ENCODE measurements around the gene SF1.

SF1 gene

GRCh38 chr11:64801561-64802369 lies 23.4 kb upstream of the SF1 start:
- no peak for DNase-seq (ENCODE audit: low spot score)

GRCh38 chr11:64801158-64801464 lies 22.8 kb upstream of the SF1 start:
- DNase-seq (ENCODE audit: low spot score): no peak

- no peak for DNase-seq (ENCODE audit: low spot score)
Measured at GRCh38 chr11:64800303-64801157, 22.2 kb upstream of the SF1 start.

DNA sequence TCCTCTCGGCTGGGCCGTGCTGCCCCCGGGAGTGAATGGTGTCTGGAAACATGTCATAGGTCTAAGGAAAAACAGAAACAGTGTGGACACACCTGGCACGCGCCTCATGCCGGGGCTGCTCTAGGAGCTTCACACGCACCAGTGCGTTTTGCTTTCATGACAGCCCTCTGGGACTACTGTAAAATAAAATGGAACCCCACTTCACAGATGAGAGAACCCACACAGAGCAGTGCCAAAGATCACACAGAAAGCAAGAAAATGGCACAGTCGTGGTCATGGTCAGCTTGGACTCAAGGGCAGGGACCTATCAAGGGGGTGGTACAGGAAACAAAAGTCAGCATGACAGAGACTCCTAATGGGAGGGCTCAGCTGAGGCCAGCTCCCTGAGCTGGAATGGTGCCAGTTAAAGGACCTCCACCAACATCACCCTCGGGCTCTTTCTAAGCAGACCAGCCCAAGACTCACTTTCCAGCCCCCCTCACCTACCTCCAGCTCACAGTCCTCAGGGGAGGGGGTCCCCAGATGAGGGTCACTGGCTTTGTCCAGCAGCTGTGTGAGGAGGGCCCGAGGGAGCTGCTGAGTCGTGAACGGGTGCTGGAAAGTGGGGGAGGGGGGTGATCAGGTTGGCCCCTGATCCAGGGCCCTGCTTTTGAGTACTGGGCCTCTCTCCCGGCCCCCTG lies 21.4 kb upstream of the SF1 start:
- no peak for DNase-seq (ENCODE audit: low spot score)

DNA sequence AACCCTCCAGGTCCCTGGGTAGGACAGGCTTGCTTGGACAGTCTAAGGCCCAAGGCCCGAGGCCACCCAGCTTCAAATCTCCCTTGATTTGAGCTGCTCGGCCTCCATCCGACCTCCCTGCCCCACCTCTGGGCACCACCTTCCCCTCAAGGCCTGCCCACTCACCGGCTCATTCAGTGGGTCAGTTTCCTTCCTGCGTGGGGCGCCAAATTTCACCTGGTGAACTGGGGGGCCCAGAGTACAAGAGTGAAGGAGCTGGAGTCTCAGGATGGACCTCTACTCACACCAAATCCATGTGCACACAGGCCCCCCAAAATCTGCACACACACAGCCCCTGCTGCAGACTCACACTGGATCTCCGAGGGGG lies 20.9 kb upstream of the SF1 start:
- DNase-seq (ENCODE audit: low spot score): no peak

- no peak for DNase-seq (ENCODE audit: low spot score)
Measured at GRCh38 chr11:64796757-64797541, 18.6 kb upstream of the SF1 start.

- DNase-seq (ENCODE audit: low spot score): no peak
Measured at GRCh38 chr11:64796047-64796756, 17.9 kb upstream of the SF1 start.

- DNase-seq (ENCODE audit: low spot score): no peak
Measured at GRCh38 chr11:64794526-64794925, 16.2 kb upstream of the SF1 start.

DNA sequence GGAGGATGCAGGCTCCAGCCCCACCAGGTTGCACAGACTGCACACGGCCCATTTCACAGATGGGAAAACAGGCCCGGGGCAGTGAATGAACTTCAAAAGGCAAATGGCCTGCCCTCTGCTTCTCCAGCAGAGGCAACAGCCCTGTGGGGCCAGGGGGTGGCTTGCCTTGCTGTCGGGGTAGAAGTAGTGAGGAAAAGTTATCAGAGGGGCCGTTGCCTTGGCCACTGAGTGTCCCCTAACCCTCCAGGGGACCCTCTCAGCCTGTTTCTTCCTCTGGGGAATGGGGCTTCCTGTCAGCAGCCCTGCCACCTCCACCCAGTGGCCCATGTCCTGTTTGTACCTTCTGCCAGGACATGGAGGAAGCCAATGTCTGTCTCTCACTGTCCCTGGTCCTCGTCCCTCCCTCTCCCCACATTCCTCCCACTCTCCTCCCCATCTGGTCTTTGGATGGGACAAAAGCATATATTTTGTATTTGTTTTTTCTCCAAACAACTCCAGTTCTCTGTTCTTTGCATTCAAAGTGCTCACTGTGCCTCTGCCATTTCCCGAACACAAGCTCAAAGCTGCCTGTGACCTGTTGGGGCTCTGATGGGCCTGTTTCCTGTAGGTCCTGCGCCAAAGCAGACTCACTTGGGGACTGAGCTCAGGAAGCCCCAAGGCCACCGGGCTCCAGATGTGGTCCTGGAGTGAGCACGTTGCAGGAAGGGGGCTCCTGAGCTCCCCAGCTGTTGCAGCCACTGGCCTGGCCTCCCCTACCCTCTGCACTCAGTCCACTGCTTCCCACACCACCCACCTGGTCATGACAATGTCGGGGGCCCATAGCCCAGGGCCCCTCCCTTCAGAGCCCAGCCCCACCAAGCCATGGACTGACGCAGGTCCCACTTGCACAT lies 15.2 kb upstream of the SF1 start:
- no peak for DNase-seq (ENCODE audit: low spot score)

GRCh38 chr11:64792482-64792881 lies 14.1 kb upstream of the SF1 start:
- DNase-seq (ENCODE audit: low spot score): no peak

DNA sequence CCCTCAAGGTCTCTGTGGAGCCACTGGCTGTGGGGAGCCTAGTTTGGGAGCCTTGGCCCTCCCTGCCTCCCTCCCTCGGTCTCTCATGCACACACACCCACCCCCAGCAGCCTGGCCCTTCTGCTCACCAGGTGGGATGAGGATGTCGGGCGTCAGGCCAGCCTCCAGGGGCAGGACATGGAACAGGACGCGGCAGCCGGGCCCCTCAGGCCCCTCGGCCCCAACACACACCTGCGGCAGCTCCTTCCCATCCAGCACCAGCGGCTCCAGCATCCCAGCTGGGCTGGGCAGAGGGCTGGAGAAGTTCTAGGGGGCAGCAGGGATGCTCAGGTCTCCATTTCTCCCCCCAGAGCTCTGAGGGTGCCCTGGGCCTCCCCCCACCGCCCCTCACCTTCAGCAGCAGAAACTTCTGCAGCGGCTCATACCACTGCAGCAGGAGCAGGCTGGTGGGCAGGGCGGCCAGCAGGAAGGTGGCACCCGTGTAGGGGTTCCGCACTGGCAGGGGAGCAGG lies 13.5 kb upstream of the SF1 start:
- DNase-seq (ENCODE audit: low spot score): no peak

DNA sequence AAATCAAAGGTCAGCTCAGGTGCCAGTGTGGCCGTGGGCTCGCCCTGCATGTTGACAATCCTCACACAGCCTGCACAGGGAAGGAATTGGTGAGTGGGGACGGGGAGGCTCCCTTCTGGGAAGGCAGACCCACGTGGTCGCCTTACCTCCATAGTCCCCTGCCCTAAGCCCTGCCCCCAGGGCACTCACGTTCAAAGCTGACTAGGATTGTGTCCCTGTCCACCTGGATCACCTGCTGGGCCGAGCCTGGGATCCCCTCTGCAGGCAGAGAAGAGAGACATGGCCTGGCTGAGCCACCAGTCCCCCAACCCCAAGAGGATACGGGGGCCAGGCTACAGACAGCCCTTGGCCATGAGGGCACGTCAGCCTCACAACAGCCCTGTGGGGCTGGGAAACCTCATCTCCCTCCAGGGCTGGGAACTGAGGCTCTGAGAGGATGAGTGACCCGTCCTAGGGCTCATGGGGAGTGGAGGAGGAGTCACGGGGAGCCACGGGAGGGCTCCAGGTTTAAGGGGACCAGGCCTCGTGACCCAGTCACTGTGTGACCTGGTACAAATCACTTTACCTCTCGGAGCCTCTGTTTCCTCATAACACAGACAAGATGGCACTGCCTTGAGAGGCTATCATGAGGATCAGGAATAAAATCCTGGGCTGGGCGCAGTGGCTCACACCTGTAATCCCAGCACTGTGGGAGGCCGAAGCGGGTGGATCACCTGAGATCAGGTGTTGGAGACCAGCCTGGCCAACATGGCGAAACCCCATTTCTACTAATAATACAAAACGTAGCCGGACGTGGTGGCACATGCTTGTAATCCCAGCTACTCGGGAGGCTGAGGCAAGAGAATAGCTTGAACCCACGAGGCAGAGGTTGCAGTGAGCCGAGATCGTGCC lies 12.1 kb upstream of the SF1 start:
- DNase-seq (ENCODE audit: low spot score): no peak

GRCh38 chr11:64789331-64790204 lies 11.2 kb upstream of the SF1 start:
- no peak for DNase-seq (ENCODE audit: low spot score)

DNA sequence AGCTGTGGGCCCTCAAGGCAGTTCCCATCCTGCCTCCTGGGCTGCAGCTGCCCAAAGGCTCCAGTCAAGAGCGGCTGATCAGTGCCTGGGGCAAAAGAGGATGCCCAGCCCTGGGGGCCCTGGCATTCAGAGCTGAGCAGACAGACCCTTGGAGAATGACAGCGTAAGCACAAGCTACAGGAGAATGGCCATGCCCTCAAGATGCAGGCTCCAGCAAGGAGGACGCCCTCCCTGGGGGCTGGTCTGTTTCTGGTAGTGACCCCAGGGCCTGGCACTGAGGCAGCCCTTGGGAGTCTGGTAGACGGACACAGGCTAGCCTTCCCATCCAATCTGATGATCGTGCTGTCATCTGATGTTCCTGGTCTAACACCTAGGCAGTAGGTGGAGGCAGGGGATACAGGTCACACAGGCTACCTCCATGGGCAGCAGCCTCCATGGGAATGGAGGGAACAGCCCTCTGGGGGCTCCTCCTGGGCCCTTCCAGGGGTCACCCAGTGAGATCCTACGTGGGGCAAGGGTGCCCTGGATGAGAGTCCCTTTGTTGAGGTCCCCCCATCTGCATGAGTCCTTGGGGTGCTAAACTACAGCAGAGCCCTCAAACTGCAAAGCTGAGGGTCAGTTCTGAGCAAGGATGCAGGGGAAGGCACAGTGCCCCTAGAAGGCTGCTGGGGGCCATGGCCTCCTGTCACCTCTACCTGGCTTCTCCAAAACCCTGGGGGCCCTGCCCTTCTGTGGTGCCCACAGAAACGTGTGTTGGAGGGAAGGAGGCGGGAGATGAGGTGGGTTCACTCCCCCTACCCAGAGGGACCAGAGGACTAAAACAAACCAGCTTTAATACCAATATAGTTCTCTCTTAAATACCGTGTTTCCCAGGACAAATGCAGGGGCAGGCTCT lies 10.2 kb upstream of the SF1 start:
- no peak for DNase-seq (ENCODE audit: low spot score)

- peak; percentile 65 for DNase-seq (ENCODE audit: low spot score)
Measured at GRCh38 chr11:64787526-64788320, 9.4 kb upstream of the SF1 start.

GRCh38 chr11:64786308-64786707 lies 8.0 kb upstream of the SF1 start:
- DNase-seq (ENCODE audit: low spot score): no peak

All from cerebellar cortex (tissue), 1 donor.